Activated CD8-positive, alpha-beta memory T cell treated with anti-CD3 and anti-CD28 coated beads, Interleukin-2, amount 50 U/mL, for 1 hour (primary cell): Measurements from ENCODE around the gene USP14.
A peak's percentile ranks its signal among the peaks of the same experiment; 100 is the strongest.
"Not testable (repeated sequence)": the region's sequence is repeated elsewhere in the genome, so short reads cannot be mapped to it uniquely, and the experiment has no call there.

Experiments
- DNase-seq: peaks from one replicate; pipeline ENCODE4 v3.0.0-alpha.2; 2020; ENCODE audit errors: extremely low read depth

USP14 gene

DNA sequence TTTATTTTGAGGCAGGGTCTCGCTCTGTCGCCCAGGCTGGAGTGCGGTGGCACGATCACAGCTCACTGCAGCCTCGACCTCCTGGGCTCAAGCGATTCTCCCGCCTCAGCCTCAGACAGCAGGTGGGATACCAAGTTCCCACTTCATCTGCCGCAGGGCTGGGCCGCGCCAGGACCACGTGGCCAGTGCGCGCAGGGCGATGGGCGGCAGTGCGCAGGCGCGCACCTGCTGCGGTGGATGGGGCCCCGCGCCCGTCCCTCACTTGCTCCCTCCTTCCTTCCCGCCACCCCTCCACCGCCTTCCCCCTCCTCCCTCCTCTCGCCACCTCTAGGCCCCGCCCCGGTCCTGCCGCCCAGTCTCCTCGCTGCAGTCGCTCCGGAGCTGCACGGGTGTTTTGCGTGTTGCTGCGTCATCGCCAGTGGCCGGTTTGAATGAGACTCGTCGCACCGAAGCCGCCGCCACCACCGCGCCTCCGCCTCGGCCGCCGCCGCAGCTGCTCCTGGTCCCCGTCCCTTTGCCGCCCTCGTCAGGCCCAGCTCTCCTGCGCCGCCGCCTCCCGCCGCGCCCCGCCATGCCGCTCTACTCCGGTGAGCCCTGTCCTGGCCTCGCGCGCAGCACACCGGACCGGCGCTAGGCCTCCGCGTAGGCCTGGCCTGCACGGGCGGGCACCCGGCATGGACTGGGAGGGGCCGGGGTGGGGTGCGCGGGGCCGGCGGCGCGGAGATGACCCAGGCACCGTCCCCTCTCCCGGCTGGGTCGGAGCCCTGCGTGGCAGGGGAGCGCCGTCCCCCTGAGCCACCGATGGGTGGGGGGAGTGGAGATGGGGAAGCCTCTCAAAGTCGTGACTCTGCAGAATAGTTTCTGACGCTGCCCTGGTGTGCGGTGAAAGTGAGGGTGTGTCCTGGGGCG lies at the start of gene USP14:
TSS of gene USP14 (plus strand) at position 430 of the 909 bp plus-strand sequence. CDS start at position 572, 142 bp downstream.
- DNase-seq, result peak; percentile 97

- not testable (repeated sequence) for DNase-seq
Measured at GRCh38 chr18:108665-109063, 49.7 kb upstream of the USP14 start.

GRCh38 chr18:109130-109921 lies 49.0 kb upstream of the USP14 start:
- not testable (repeated sequence) for DNase-seq

- not testable (repeated sequence) for DNase-seq
Measured at GRCh38 chr18:109922-110261, 48.5 kb upstream of the USP14 start.

GRCh38 chr18:110351-111201 lies 47.8 kb upstream of the USP14 start:
- DNase-seq, result not testable (repeated sequence)

- DNase-seq, result peak; percentile 27
Measured at GRCh38 chr18:111306-112014, 46.9 kb upstream of the USP14 start.

- not testable (repeated sequence) for DNase-seq
Measured at GRCh38 chr18:112015-112733, 46.2 kb upstream of the USP14 start.

GRCh38 chr18:120539-121260 lies 37.7 kb upstream of the USP14 start:
- DNase-seq, result not testable (repeated sequence)

DNA sequence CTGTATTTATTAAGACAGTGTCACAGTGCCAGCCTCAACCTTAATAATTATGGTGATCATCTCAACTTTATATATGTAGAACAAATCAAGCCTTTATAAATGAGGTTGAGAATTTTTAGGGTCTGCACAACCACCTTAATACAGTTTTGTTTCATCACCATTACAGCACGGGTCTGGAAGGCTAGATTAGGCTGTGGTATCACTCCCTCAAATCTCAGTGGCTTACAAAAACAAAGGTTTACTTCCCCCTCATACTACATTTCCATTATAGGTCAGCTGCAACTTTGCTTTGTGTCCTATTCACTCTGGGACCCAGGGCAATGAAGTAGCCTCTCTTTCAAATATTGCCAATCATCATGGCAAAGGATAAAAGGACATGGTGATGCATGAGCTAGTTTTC lies 23.3 kb upstream of the USP14 start:
- no peak for DNase-seq

- DNase-seq, result no peak
Measured at GRCh38 chr18:136433-136832, 21.9 kb upstream of the USP14 start.

- DNase-seq, result no peak
Measured at GRCh38 chr18:137327-137726, 21.0 kb upstream of the USP14 start.

DNA sequence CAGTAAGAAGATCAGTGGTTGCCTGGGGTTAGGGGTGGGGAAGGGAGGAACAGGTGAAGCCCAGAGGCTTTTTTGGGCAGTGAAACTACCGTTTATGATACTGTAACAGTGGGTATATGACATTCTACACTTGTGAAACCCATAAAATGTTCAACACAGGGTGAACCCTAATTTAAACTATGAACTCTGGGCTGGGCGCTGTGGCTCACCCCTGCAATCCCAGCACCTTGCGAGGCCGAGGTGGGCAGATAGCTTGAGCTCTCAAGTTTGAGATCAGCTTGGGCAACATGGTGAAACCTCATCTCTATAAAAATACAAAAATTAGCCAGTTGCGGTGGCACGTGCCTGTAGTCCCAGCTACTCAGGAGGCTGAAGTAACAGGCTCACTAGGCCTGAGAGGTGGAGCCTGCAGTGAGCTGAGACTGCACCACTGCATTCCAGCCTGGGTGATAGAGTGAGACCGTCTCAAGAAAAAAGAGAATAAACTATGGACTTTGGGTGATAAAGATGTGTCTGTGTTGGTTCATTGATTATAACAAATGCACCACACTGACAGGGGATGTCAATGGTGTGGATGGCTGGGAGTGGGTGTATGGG lies 17.6 kb upstream of the USP14 start:
- DNase-seq, result no peak

DNA sequence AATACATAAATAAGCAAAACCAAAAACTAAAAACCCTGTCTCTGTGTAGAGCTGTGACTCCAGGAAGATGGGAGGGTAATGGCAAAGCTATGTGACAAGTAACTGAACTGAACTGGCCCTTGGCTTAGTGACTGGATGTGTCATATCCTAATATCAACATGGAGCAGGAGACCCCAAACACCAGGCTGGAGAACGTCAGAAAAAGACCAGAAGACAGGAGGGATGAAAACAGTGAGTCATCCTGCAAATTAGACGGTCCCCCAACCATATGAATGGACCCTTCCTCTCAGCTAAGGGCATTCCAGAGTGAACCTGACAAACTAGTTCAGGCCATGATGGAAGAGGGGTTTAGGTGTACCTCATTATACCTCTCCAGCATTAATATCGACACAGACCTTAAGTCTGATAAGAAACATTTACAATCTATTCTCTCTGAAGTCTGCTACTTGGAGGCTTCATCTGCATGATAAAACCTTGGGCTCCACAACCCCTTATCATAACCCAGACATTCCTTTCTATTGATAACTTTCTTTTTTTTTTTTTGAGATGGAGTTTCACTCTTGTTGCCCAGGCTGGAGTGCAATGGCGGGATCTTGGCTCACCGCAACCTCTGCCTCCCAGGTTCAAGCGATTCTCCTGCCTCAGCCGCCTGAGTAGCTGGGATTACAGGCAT lies 15.6 kb upstream of the USP14 start:
- DNase-seq, result not testable (repeated sequence)

DNA sequence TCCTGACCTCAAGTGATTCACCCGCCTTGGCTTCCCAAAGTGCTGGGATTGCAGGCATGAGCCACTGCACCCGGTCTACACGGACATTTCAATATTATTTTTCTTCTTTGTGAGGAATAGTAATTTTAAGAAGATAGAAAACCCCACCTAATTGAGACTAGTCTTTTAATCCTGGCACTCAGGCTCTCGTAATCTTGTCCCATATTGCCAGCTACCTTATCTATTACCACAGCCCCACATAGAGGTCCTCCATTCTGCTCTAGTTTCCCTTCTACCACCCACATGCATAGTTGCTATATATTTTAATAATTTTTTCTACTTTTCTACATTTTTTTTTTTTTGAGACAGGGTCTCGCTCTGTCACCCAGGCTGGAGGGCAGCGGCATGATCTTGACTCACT lies 9.5 kb upstream of the USP14 start:
- no peak for DNase-seq

DNA sequence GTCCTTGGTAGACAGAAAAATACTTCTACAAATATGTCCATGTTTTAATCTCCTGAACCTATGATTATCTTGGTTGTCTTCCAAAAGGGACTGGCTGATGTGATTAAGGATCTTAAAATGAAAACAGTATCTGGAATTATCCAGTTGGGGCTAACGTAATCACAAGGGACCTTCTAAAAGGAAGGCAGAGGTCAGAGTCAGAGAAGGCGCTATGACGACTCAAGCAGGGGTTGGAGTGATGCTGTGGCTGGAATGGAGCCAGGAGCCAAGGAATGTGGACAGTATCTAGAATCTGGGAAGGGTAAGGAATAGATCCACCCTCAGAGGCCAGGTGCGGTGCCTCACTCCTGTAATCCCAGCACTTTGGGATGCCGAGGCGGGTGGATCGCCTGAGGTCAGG lies 4.2 kb upstream of the USP14 start:
- DNase-seq, result no peak

- DNase-seq, result no peak
Measured at GRCh38 chr18:155688-156087, 2.7 kb upstream of the USP14 start.

- no peak for DNase-seq
Measured at GRCh38 chr18:156514-157230, 1.7 kb upstream of the USP14 start.

GRCh38 chr18:159037-159652 lies 788 bp downstream of the USP14 start:
- DNase-seq, result no peak
